GM18526 (cell line): Measurements from ENCODE around the gene PCSK6.

Experiments used
- POLR2A ChIP-seq: IDR thresholded peaks from 3 replicates; pipeline ENCODE4 v1.6.1; 2011; ENCODE audit not compliant: insufficient read length; ENCODE audit errors: extremely low read depth

PCSK6 gene

DNA sequence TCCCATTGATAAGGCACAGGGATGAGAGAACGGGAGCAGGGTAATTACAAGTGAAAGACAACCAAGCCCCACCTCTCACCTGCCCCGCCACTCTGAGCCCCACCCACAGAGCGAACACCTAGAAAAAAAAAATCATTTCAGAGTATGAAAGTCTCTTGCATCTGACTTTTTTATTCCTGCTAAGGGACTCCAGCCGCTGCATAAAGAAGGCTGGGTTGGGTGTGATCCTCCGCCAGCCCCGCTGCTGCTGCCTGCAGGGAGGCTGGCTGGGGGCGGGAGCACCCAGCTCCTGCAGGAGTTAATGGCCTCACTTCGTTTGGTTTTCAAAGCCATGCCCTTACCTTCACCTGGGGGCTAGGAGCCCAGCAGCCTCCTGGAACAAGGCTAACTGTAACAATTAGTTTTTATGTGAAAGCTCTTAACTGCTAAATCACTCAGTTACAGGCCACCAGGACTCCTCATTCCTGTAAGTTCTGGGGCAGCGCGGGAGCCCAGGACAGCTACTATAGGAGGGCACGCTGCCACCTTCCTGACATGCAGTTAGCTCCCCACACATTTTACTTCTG lies 116.5 kb downstream of the PCSK6 start:
- TF ChIP-seq POLR2A, result no peak

DNA sequence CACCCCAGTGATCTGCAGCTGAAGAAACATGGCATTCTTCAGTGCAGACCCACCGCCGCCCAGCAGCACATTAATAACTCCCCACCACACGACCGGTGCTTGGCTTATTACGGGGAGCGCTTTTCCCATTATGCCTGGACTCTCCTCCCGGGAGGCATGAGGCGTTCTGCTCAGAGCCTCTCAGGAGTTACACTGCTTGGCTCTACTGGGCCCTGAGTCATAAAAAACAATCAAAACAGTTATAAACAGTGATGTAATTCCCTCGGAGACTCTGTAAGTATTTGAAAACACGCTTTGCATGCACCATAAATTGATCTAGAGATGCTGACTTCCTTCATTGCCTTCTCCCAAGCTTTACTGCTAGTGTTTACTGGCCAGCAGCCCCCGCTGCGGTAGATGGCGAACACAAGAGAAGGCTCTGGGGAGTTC lies 117.3 kb downstream of the PCSK6 start:
- TF ChIP-seq POLR2A, result no peak

DNA sequence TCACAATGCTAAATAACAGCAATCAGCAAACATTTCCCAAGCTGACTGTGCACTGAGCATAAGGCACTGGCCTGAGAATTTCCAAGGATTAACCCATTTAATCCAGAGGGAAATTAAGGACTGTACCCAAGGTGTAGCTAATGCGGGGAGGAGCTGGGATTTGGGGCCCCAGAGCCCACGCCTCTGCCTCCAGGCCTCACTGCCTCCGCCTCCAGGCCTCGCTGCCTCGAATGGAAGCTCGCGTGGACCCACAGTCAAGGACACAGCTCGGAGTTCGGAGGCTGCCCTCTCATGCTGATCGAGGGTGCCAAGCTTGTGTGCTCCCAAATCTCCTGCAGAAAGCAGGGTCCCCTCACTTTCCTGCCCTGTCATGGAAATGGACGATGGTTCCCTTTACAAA lies 118.0 kb downstream of the PCSK6 start:
- no peak for TF ChIP-seq POLR2A

DNA sequence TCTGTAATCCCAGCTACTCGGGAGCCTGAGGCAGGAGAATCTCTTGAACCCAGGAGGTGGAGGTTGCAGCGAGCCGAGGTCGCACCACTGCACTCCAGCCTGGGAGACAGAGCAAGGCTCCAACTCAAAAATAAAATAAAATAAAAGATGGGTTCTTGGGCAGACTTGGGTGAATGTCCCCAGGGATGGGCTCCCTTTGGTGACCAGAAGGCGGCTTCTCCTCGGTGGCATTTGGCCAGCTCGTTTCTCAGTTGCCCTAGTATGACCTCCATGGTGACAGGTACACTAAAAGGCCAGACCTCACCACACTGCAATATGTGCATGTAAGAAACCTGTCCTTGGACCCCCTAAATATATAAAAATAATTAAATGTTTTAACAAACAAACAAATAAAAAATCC lies 118.4 kb downstream of the PCSK6 start:
- no peak for TF ChIP-seq POLR2A

DNA sequence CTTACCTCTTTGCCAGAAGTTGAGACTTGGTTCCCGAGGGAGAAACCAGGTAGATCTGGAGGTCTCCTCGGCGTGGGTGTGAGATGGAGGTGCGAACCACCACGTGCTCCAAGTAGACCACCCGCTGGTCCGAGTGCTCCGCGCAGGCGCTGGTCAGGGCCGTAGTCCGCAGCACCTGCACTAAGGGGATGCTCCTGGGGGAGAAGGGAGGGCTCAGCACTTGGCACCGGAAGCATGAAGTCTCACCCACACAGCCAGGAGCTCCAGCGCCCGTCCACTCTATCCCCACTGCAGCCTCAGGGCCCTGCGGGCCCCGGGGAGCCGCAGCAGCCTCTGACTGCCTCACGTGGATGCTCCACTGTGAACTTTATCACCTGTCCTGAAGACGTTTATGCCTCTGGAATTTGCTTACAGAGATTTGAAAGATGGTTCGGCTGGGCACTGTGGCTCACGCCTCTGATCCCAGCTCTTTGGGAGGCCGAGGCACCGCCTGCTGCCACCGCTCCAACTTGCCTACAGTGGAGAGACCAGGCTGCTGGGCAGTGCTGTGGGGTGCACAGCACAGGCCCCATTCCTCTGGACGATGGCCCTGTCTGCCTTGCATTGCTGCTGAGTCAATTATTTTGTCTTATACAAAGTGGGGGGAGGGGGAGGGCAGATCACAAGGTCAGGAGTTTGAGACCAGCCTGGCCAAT lies 119.0 kb downstream of the PCSK6 start:
- no peak for TF ChIP-seq POLR2A

DNA sequence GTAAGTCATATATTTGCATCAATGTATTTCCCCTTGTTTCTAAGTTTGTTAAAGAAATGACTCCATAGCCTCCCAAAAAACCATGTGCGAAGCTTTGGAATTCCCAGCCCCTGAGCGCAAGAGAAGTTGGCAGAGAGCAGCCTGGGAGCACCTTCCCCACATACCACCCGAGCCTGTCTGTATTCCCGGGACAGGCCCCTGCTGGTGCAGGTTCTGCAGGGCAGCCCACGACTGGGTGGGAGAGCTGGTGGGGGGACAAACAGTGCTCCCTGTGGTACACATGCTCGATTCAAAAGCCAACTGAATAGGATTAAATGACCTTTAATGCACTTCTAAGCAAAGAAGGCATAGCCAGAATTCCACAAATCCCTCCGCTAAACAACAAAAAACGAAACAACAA lies 119.8 kb downstream of the PCSK6 start:
- TF ChIP-seq POLR2A, result no peak

DNA sequence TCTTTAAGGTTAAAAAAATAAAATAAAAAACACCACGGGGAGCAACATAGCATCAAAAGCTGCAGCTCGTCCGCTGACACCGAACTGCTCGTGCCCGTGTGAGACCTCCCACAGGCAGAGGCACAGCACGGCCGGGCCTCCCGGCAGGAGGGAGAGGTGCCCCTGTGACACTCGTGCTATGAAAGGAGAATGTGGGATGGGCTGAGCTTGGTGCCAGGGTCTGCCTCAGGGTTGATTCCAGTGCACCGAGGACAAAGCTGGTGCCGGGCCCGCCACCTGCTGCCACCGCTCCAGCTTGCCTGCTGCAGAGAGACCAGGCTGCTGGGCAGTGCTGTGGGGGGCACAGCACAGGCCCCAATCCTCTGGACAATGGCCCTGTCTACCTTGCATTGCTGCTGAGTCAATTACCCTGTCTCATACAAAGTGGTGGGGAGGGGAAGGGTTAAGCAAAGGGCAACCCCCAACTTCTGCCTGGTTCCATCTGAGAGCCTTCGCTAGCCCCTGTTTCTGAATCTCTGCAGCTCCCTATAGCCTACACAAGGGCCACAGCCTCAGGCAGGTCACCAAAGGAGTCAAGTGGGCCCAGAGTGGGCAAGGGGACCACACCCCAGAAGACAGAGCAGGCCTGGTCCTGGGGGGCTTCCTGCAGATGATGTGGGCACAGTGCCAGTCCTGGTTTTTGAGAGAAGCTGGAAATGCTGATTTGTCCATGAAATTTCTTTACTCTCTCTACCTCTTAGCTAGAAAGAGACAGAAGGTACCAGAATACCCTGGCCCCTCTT lies 120.5 kb downstream of the PCSK6 start:
- TF ChIP-seq POLR2A, result no peak

DNA sequence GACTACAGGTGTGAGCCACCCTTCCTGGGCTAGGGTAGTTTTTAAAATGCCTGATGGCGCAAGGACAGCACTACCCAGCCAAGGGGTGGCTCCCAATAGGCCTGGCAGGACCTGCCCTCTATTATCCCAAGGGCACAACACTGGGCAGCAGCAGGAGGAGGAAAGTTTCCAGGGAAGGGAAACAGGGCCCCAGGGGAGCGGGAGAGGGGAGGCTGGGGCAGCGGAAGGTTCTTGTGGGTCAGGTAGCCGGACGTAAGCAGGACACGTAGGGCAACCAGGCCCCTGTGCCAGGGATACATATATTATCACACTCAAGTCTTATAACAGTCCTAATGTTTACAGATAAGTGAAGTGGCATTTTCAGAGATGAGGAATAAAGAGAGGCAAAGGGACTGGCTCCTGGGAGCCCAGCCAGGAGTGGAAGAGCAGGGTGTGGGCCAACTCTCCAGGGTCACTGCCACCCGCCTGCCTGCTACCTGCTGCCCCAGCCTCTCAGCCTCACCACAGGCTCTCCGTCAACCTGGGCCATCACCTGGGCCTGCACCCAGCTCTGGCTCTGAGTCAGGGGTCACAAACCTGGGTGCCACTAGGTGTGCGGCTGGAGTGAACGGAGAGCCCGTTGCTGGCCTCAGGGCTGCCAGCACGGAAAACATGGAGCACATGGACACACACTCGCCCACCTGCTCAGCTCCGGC lies 121.3 kb downstream of the PCSK6 start:
- TF ChIP-seq POLR2A, result no peak

DNA sequence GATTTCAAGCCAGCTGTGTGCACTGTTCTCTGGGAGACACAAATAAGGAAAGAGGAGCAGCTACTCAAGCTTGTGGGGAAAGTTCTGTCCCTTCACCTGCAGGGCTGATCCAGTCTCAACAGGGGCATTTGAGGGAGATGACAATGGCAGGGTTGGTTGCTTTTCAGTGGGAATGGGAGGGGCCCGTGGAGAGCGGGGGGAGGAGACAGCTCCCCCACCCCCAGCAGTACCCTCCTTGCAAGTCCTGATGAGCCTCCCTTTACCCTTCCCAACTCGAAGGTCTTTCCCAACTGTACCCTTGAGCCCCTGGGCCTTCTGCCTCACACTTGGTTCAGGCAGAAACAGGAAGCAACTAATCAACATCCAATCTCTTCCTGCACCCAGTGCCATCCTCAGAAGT lies 122.7 kb downstream of the PCSK6 start:
- TF ChIP-seq POLR2A, result no peak

DNA sequence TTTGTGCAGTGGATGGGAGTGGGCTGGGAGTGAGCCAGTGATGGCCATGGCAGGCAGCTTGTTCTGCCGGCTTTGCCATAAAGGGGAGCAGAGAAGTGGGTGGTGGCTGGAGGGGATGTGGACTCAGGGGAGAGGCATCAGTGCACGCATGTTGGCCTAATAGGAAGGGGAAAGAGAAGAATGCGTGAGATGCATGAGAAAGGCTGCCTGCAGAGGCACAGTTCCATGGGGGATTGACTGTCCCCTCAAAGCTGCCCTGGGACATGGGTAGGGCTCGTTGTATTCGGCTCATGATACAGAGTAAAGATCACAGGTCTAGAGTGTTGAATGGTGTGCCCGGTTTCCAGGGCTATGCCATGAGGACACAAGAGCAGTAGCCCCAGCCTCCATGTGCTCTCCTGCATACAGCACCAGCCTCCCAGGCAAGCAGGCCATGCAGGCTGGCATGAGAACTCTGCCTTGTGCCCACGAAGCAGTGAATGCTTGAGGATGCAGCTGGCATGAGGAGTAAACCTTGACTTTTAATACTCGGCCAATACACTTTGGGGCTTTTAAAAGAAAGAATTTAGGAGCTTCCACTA lies 126.4 kb downstream of the PCSK6 start:
- no peak for TF ChIP-seq POLR2A

DNA sequence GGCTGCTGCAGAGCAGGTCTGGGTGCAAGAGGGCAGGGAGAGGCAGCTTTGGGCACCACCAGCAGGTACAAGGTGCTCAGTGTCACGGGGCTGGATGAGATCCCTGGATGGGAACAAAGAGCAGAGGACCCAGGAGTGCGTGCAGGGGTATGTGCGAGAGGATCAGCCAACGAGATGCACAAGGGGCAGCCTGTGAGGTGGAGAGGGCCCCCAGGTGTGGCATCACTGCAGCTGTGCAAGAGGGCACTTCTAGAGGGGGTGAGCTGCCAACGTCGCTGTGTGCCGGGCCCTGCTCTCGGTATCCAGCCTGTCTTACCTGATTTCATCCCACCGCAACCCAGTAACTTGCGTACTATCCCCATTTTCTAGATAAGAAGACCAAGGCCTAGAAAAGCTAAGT lies 127.1 kb downstream of the PCSK6 start:
- no peak for TF ChIP-seq POLR2A

DNA sequence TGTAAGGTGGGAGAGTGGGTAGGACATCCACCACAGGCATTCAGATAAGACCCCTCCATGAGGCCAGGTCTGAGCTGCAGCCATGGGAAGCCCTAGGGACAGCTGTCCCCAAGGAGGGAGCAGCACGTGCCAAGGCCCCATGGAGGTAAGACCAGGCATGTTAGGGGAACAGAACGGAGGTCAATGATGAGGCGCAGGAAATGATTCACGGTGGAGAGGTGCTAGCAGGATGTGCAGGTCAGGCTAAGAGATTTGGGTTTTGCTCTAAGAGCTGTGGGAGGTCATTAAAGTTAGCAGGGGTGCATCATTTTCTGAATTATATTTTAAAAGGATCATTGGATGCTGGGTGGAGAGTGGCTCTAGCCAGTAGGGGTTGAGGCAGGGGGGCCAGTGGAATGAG lies 128.1 kb downstream of the PCSK6 start:
- no peak for TF ChIP-seq POLR2A

DNA sequence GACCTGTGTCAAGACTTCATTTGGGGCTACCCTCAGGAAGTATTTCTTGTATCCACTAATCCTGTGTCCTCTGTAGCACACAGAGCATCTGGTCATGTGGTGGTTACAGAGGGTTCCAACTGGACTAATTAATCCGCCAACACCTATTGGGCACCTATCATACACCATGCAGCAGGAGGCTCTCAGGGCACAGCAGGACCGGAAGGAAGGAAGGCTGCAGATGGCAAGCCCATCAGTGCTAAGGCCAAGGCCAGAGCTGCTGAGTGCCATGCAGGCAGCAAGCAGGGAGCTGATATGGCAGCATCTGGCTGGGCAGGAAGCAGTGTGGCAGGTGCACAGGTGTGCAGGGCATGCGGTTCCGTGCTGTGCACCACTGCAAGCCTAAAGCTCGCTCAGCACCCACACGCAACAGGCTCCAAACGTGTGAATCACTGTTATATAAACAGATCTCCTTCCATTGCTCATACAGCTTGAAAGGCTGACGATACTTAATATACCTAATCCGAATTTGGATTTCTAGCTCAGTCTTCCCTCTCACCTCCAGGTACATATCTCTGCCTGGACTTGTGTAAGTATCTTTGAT lies 130.1 kb downstream of the PCSK6 start:
- no peak for TF ChIP-seq POLR2A

DNA sequence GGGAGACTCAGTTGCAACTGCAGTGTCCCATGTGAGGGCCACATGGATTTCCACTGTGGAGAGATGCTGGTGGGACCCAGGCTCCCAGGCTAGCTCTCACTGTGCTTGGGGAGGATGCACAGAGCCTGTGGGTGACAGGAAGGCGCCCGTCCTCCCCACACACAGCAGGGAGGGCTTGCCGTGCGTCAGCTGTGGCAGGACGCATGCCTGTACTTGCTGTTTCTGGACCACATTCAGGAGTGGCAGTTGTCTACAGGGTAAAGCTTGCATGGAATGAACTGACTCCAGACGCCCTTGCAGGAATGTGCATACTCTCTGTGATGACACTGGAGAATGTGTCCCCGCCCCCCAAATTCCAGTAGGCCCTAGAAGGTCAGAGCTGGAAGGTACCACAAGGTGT lies 130.6 kb downstream of the PCSK6 start:
- TF ChIP-seq POLR2A, result no peak

DNA sequence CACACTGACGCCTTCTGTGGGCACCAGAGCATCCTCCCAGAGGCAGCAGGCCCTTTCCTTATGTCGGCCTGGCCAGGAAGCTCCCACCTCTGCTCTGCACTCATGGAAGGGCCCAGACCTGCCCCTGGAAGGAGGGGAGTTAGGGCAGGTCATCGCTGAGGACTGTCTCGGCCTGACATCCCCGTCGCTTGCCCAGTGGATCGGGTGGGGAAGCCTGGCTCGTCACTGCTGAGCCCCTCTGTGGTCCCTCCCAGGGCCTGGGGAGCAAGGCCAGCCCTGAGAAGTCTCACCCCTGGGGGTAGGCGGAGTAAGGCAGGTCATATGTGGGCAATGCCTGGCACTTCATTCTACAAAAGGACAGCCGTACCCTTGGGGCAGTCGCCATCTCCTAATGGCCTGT lies 131.6 kb downstream of the PCSK6 start:
- TF ChIP-seq POLR2A, result no peak
